ENCODE results near the gene FHOD1.
A peak's percentile ranks its signal among the peaks of the same experiment; 100 is the strongest.

Gene FHOD1

GRCh38 chr16:67208154-67208896, 39.0 kb downstream of the FHOD1 start:
- DNase-seq (ENCODE audit: low read depth in 2 of 2) = no peak

DNA sequence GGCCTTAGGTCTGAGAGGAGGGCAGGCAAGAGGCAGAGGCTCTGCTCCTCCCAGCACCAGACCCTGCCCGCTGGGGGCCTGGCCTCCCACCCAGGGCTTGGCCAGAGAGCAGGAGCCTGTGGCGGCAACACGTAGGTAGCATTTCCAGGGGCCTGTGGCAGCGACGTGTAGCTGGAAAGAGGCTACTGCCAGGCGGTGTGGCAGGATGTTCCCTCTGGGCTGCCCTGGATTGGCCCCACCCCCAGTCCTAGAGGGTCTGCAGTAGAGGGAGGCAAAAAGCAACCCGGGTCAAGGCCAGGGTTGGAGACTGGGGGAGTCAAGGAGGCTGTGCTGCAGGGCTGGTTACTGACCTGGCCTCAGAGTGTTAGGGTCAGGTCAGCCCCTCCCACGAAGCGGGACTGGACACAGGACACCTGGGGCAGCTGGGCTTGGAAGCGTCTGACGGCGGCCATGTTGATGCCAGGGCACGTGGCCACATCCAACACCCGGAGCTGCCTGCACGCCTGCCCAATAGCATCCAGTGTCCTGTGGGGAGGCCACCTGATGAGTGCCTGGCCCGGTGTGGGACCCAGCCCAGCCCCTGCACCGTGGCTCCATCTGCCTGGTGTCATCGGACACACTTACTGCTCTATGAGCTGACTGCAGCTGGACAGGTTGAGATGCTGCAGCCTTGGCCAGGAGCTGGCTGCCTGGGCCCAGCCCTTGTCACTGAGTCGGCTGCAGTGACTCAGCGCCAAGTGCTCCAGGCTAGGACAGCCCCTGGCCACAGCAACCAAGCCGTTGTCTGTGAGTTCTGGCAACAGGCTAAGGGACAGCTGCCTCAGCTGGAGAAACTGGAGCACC, 39.8 kb downstream of the FHOD1 start:
- DNase-seq (ENCODE audit: low read depth in 2 of 2) = no peak

- DNase-seq (ENCODE audit: low read depth in 2 of 2) = no peak
Measured at GRCh38 chr16:67206838-67207248, 40.4 kb downstream of the FHOD1 start.

GRCh38 chr16:67206129-67206837, 41.0 kb downstream of the FHOD1 start:
- DNase-seq (ENCODE audit: low read depth in 2 of 2) = no peak

DNA sequence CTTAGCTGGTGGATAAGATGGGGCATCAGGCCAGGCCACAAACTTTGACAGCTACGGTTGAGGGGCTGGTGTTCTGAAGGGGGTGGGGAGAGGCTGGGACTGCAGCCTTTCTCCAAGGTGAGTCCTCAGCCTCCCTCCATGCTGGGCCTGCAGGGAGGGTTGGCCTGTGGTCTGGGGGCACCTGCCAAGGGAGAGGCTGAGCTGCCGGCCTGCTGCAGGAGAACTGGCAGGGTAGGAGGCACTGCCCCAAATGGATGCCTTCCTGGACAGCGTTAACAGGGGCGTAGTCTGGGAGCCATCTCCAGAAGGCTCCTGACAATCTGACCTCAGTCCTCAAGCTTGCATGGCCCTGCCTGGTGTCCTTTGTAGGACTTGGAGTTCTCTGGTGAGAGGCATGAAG, 43.2 kb downstream of the FHOD1 start:
- no peak for DNase-seq (ENCODE audit: low read depth in 2 of 2)

DNA sequence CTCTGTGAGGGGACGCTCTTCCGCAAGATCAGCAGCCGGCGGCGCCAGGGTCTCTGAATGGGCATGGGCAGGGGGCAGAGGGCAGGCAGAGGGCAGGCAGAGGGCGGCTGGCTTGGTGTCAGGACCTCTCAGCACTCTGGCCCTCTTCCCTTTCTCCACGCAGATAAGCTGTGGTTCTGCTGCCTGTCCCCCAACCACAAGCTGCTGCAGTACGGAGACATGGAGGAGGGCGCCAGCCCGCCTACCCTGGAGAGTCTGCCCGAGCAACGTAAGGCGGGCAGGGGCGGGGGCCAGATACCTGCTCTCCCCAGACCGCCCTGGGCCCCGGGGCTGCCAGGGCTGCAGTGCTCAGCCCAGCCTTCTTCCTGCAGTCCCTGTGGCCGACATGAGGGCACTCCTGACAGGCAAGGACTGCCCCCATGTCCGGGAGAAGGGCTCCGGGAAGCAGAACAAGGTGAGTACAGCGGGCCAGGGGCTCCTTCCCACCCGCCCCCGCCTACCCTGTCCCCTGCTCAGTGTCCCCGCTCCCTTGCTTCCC, 44.3 kb downstream of the FHOD1 start:
- DNase-seq (ENCODE audit: low read depth in 2 of 2) = no peak

DNA sequence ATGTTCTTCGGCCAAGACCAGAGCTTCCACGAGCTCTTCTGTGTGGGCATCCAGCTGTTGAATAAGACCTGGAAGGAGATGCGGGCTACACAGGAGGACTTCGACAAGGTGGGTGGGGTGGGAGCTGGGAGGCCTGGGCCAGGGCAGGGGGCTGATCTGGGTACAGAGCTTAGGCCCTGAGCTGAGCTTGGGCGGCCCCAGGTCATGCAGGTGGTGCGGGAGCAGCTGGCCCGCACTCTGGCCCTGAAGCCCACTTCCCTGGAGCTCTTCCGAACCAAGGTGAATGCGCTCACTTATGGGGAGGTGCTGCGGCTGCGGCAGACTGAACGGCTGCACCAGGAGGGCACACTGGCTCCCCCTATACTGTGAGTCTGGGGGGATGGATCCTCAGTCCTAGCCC, 44.9 kb downstream of the FHOD1 start:
- no peak for DNase-seq (ENCODE audit: low read depth in 2 of 2)

GRCh38 chr16:67201411-67202345, 45.6 kb downstream of the FHOD1 start:
- DNase-seq (ENCODE audit: low read depth in 2 of 2) = no peak

- no peak for DNase-seq (ENCODE audit: low read depth in 2 of 2)
Measured at GRCh38 chr16:67200491-67200890, 46.8 kb downstream of the FHOD1 start.

DNA sequence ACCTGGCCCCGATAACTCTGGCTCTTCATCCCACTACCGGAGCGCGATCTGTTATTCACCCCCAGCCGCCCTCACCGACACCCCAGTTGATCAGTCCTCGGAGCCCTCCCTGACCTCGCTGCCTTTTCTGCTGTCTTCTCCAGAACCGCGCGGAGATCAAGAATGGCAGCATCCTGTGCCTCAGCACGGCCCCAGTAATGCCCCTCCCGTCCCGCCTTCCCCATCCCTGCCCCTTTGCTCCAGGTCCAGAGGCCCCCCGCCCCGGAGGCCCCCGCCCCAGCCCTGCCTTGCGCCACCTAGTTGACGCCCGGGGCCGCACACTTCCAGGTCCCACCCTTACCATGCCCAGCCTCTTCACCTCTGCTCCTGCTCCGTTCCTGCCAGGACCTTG, 47.5 kb downstream of the FHOD1 start:
- DNase-seq (ENCODE audit: low read depth in 2 of 2) = no peak

- no peak for DNase-seq (ENCODE audit: low read depth in 2 of 2)
Measured at GRCh38 chr16:67199011-67199807, 48.1 kb downstream of the FHOD1 start, which contains the start of gene ELMO3. Gene ELMO3, plus strand, starts transcription at chr16:67199131. Its CDS starts 196 bp downstream, at chr16:67199327.

DNA sequence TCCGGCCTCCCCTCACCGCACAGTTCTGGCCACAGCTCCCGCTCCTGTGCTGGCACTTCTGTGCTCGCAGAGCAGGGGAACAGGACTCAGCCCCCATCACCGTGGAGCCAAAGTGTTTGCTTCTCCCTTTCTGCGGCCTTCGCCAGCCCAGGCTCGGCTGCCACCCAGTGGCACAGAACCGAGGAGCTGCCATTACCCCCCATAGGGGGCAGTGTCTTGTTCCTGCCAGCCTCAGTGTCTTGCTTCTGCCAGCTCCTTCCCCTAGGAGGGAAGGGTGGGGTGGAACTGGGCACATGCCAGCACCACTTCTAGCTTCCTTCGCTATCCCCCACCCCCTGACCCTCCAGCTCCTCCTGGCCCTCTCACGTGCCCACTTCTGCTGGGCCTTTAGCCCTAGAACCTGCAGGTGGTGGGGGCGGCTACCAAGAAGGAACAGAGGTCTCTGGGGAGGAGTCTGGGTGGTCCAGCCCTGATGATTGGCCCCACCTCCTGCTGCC, 49.0 kb downstream of the FHOD1 start:
- DNase-seq (ENCODE audit: low read depth in 2 of 2) = no peak

DNA sequence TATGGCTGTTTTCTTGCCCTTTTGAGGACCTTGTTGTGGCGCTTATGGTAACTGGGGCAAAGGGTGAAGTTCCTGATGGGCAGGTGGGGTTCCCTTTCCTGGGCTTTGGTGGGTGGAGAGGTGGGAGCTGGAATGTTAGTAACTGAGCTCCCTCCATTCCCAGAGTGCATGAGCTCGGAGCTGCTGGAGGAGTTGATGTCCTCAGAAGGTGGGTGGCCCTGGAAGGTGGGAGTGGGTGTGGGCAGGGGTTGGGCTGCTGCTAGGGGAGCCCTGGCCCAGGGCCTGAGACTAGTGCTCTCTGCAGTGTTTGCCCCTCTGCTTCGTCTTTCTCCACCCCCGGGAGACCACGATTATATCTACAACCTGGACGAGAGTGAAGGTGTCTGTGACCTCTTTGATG, 49.6 kb downstream of the FHOD1 start:
- DNase-seq (ENCODE audit: low read depth in 2 of 2) = no peak

DNA sequence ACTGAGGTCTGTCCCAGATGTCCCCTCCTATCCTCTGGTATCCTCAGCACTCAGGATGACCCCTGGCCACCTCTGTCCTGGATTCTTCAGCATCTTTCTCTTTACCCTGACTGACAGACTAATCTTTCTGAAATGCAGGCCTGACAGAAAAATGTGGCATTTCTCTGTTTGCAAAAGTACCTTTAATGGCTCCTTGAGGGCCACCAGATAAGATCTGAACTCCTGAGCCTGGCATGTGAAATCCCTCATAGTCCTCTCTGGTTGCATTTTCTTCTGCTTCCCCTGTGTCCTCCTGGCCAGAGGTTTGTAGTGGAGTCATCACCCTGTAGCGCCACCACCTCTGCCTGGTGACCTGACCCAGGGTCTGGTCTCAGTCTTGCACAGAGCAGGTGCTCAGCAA, 50.4 kb downstream of the FHOD1 start:
- DNase-seq (ENCODE audit: low read depth in 2 of 2) = no peak

- no peak for DNase-seq (ENCODE audit: low read depth in 2 of 2)
Measured at GRCh38 chr16:67195676-67196075, 51.6 kb downstream of the FHOD1 start.

DNA sequence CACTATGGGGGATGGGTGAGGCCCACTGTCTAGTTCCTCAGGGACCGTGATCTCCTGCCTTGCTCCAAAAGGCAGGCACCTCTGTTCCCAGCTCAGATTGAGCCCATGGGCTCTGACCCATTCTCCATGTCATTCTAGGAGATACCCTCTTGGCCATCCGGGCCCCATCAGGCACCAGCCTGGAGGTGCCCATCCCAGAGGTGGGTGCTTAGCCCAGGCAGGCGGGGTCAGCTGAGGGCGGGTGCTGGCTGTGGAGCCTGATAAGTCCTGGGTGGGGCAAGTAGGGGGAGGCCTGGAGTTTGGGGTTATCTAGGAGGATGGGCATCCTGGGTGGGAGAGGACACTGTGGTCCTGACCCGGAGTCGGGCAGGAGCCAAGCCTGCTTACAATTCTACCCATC, 53.0 kb downstream of the FHOD1 start:
- DNase-seq (ENCODE audit: low read depth in 2 of 2) = no peak

GRCh38 chr16:67193536-67193935, 53.7 kb downstream of the FHOD1 start:
- no peak for DNase-seq (ENCODE audit: low read depth in 2 of 2)

DNA sequence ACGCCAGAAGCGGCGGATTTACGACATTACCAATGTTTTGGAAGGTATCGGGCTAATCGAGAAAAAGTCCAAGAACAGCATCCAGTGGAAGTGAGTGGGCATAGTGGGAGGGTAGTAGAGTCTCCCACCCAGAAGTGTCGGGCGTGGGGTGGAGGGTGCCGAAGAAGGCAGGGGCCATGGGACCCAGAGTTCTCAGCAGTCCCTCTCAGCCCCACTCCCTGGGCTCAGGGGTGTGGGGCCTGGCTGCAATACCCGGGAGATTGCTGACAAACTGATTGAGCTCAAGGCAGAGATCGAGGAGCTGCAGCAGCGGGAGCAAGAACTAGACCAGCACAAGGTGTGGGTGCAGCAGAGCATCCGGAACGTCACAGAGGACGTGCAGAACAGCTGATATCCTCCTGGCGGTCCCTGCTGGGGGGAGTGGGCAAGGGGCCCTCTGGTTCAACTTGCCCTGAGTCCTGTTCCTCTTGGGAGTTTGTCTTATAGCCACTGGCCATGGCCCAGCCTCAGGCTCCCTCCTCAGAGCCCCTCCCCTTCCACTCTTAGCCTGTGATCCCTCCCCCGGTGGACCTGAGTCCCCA, 54.4 kb downstream of the FHOD1 start:
- DNase-seq (ENCODE audit: low read depth in 2 of 2) = no peak

DNA sequence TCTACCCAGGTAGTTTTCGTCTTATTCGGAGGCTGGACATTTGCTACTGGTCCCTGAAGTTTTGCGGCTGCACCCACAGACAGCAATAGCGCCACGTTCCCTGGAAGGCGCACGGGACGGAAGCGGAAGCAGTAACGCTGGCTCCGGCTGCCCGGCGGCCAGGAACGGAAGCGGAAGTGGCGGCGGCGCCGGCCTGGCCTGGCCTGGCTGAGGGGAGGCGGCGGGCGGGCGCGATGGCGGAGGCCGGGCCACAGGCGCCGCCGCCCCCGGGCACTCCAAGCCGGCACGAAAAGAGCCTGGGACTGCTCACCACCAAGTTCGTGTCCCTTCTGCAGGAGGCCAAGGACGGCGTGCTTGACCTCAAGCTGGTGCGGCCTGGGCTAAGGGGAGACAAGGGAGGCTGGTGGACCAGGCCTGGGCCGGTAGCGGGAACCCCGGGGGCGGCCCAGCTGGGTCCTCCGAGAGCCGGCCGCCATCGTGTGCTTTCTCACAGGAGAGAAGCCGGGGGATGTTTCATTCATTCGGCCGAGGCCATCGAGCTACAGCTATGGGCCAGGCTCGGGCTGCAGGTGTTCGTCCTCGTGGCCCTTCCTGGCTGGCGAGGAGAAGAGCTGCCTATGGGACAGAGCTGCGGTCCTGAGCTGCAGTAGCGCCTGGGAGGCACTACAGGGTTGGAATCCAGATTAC, 55.1 kb downstream of the FHOD1 start, which contains the start of gene E2F4:
TSS of gene E2F4 (plus strand) at position 161 of the 687 bp plus-strand sequence. CDS start at position 234, 73 bp downstream.
- peak; percentile 66 to 70 for DNase-seq (ENCODE audit: low read depth in 2 of 2)

Data from stimulated activated CD8-positive, alpha-beta memory T cell treated with anti-CD3 and anti-CD28 coated beads, Interleukin-2, amount 100 ng/mL, for 1 hour (primary cell).